Gastrocnemius medialis (tissue), 4 donors: ENCODE data around the gene DOCK3. TPM values are rescaled to one million over a fixed set of nuclear protein-coding genes. Genes with fewer than 3 reads are reported as not detected.

Experiments used
- ATAC-seq, 2 donors: fragments of 150-250 bp; one replicate each; pipeline ENCODE4 v1.9.1; 2016
- DNase-seq, 2 donors: peaks; one replicate each; pipeline ENCODE4 v3.0.0-alpha.2; 2019
- H3K27ac ChIP-seq, 4 donors: fragments of 200-600 bp; sonication (generic); 1 replicate in 1 of 4; 2 replicates in 3 of 4; pipeline ENCODE4 v1.5.1; 2016 to 2018; ENCODE audit warnings: mild to moderate bottlenecking in 2 of 4, moderate library complexity in 1 of 4
- H3K27me3 ChIP-seq, 3 donors: fragments of 200-600 bp; sonication (generic) in 2 of 3; 1 replicate in 1 of 3; 2 replicates in 2 of 3; pipeline versions ENCODE4 v1.5.1 to v1.6.0; 2016 to 2019; ENCODE audit warnings: mild to moderate bottlenecking in 1 of 3, moderate library complexity in 1 of 3
- H3K36me3 ChIP-seq, 2 donors: fragments of 200-600 bp; sonication (generic) in 1 of 2; one replicate each; pipeline ENCODE4 v1.5.1; 2017 to 2018
- H3K4me1 ChIP-seq, 2 donors: fragments of 200-600 bp; sonication (generic) in 1 of 2; one replicate each; pipeline ENCODE4 v1.5.1; 2016 to 2017; ENCODE audit warnings: mild to moderate bottlenecking in 2 of 2
- H3K4me3 ChIP-seq, 4 donors: fragments of 200-600 bp; sonication (generic) in 3 of 4; 1 replicate in 1 of 4; 2 replicates in 3 of 4; pipeline ENCODE4 v1.5.1; 2016 to 2019; ENCODE audit warnings: mild to moderate bottlenecking in 2 of 4
- H3K9me3 ChIP-seq, 3 donors: fragments of 200-600 bp; sonication (generic) in 2 of 3; 1 replicate in 1 of 3; 2 replicates in 2 of 3; pipeline ENCODE4 v1.5.1; 2016 to 2019
- POLR2A ChIP-seq, 2 donors: fragments of 450-650 bp; IDR thresholded peaks; one replicate each; pipeline ENCODE4 v1.6.1; 2017; ENCODE audit warnings: antibody characterized with exemption in 2 of 2, mild to moderate bottlenecking in 2 of 2, moderate library complexity in 2 of 2
- in situ Hi-C, 4 donors: fragments of 200-750 bp; cut with MboI; loops; one replicate each; pipeline versions ENCODE4 v1.15.0 to v1.8.0; 2017; ENCODE audit warnings: low sequenced_read_pairs in 4 of 4
- intact Hi-C: fragments of 100-400 bp; cut with DNase I; formaldehyde crosslinking; loops from one replicate; pipeline ENCODE4 v1.15.1; 2023; ENCODE audit warnings: low total_unique reads
- total RNA-seq, 4 donors: library from RNA; depleted of rRNA; stranded (reverse); fragments of >200 nt; gene quantifications; one replicate each; pipeline versions ENCODE4 v1.1.0 to v1.2.3, GENCODE V29; 2016
- TF ChIP-seq, protein P1 (sequence below), 5 experiments: fragments of 450-650 bp in 3 of 5; fragments of 200-600 bp in 2 of 5; sonication (generic) in 2 of 5; IDR thresholded peaks in 4 of 5; conservative IDR thresholded peaks in 1 of 5; 1 replicate in 4 of 5; 2 replicates in 1 of 5; pipeline ENCODE4 v1.5.1; 2016 to 2019; ENCODE audit warnings: antibody characterized with exemption in 5 of 5, mild to moderate bottlenecking in 3 of 5, moderate library complexity in 3 of 5

DOCK3 gene
- total RNA-seq, 4 donors from 2014 or later: 0.61 to 3.1 (median 0.73) TPM

DNA sequence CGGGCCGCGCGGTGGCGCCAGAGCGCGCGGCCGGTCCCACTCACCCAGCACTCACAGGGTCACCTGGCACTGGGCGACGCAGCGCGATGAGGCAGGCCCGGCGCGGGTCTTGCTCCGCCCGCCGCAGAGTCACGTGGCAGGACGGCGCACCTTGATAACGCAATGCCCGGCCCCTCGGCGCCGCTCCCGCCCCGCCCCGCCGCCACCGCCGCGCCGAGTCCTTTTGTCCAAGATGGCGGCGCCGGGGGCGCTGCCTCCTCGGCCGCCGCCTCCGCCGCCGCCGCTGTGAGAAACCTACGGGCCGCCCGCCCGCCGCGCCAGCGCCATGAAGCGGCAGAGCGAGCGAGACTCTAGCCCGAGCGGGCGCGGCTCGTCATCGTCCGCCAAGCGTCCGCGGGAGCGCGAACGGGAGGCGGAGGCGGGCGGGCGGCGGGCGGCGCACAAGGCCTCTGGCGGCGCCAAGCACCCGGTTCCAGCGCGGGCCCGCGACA is 716.4 kb downstream of the DOCK3 start, which contains the start of gene RBM15B:
Gene RBM15B, plus strand, starts transcription at position 211 of the 491 bp plus-strand sequence. Its CDS starts 115 bp downstream, at position 326.
- H3K4me1 ChIP-seq: peaks cover 50 to 60% of the 10 kb centered on the region in 2 donors
- peak; percentile 95 to 97 for DNase-seq

DNA sequence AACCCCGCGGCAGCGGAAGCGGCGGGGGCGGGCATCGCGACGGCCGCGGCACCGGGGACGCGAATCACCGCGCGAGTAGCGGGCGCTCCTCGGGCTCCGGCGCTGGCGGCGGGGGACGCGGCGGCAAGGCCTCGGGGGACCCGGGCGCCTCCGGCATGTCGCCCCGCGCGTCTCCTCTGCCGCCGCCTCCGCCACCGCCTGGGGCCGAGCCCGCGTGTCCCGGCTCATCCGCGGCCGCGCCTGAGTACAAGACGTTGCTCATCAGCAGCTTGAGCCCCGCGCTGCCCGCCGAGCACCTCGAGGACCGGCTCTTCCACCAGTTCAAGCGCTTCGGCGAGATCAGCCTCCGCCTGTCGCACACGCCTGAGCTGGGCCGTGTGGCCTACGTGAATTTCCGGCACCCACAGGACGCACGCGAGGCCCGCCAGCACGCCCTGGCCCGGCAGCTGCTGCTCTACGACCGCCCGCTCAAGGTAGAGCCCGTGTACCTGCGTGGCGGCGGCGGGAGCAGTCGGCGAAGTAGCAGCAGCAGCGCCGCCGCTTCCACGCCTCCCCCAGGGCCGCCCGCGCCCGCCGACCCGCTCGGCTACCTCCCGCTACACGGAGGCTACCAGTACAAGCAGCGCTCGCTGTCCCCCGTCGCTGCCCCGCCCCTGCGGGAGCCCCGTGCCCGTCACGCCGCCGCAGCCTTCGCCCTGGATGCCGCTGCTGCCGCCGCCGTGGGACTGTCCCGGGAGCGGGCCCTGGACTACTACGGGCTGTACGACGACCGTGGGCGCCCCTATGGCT is 717.0 kb downstream of the DOCK3 start:
- in situ Hi-C loops (loop anchor here in 3 of 4 donors (5.0 to 25.0 kb wide), 4 partner anchors 106 to 779 kb away; partner anchors contain the start of genes CISH (in 1 of the 3), MAPKAPK3 (in 1 of the 3) and TEX264 (in 1 of the 3)), intact Hi-C loops (loop anchor here (1.0 to 10.0 kb wide), 2 partner anchors 108 to 1037 kb away; partner anchors contain the start of genes CYB561D2, NPRL2 and TMEM115)
- H3K4me1 ChIP-seq: peaks cover 48 to 60% of the 10 kb centered on the region in 2 donors
- TF ChIP-seq, protein P1, sequence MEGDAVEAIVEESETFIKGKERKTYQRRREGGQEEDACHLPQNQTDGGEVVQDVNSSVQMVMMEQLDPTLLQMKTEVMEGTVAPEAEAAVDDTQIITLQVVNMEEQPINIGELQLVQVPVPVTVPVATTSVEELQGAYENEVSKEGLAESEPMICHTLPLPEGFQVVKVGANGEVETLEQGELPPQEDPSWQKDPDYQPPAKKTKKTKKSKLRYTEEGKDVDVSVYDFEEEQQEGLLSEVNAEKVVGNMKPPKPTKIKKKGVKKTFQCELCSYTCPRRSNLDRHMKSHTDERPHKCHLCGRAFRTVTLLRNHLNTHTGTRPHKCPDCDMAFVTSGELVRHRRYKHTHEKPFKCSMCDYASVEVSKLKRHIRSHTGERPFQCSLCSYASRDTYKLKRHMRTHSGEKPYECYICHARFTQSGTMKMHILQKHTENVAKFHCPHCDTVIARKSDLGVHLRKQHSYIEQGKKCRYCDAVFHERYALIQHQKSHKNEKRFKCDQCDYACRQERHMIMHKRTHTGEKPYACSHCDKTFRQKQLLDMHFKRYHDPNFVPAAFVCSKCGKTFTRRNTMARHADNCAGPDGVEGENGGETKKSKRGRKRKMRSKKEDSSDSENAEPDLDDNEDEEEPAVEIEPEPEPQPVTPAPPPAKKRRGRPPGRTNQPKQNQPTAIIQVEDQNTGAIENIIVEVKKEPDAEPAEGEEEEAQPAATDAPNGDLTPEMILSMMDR (IDR thresholded peaks at IDR 0.05 in 4 of 5, conservative IDR thresholded peaks at IDR 0.05 in 1 of 5): no peak
- no peak for TF ChIP-seq POLR2A (IDR thresholded peaks at IDR 0.05)
- peak overlapping the region; percentile 68 to 82 (median 76) for H3K4me3 ChIP-seq
- DNase-seq (no peak), ATAC-seq (peak; percentile 13 to 16)
- no peaks in the 10 kb centered on the region for H3K9me3 ChIP-seq
- peak overlapping the region; percentile 77 to 94 (median 90) for H3K27ac ChIP-seq
- no peaks in the 10 kb centered on the region for H3K27me3 ChIP-seq
- H3K36me3 ChIP-seq: peaks cover 0 to 67% of the 10 kb centered on the region in 2 donors

More for the DNA sequence above, 716.4 kb downstream of the DOCK3 start, which contains the start of gene RBM15B:
- intact Hi-C loops (loop anchor here (1.0 to 10.0 kb wide), 2 partner anchors 108 to 1036 kb away; partner anchors contain the start of genes CYB561D2, NPRL2 and TMEM115), in situ Hi-C loops (loop anchor here in 3 of 4 donors (5.0 to 25.0 kb wide), 4 partner anchors 106 to 779 kb away; partner anchors contain the start of genes CISH (in 1 of the 3), MAPKAPK3 (in 1 of the 3) and TEX264 (in 1 of the 3))
- H3K36me3 ChIP-seq: peaks cover 0 to 60% of the 10 kb centered on the region in 2 donors
- peak; percentile 81 to 87 for ATAC-seq
- H3K27me3 ChIP-seq: no peaks in the 10 kb centered on the region
- peak within 1 kb of the TSS; percentile 77 to 94 (median 90) for H3K27ac ChIP-seq
- TF ChIP-seq POLR2A (IDR thresholded peaks at IDR 0.05): peak; percentile 79 to 85
- TF ChIP-seq, protein P1 (IDR thresholded peaks at IDR 0.05 in 4 of 5, conservative IDR thresholded peaks at IDR 0.05 in 1 of 5): peak in 4 of 5 experiments; percentile 85 to 90 (median 88)
- peak within 1 kb of the TSS; percentile 68 to 82 (median 76) for H3K4me3 ChIP-seq
- no peaks in the 10 kb centered on the region for H3K9me3 ChIP-seq

DNA sequence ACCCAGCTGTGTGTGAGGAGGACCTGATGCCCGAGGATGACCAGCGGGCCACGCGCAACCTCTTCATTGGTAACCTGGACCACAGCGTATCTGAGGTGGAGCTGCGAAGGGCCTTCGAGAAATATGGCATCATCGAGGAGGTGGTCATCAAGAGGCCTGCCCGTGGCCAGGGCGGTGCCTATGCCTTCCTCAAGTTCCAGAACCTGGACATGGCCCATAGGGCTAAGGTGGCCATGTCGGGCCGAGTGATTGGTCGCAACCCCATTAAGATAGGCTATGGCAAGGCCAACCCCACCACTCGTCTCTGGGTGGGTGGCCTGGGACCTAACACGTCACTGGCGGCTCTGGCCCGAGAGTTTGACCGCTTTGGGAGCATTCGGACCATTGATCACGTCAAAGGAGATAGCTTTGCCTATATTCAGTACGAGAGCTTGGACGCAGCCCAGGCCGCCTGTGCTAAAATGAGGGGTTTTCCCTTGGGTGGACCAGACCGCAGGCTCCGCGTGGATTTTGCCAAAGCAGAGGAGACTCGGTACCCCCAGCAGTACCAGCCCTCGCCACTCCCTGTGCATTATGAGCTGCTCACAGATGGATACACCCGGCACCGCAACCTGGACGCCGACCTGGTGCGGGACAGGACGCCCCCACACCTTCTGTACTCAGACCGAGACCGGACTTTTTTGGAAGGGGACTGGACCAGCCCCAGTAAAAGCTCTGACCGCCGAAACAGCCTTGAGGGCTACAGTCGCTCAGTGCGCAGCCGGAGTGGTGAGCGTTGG is 717.8 kb downstream of the DOCK3 start:
- intact Hi-C loops (loop anchor here (10.0 kb wide), 1 partner anchor 1038 kb away; the partner anchor contains the start of genes CYB561D2, NPRL2 and TMEM115), in situ Hi-C loops (loop anchor here in 3 of 4 donors (5.0 to 25.0 kb wide), 4 partner anchors 105 to 780 kb away; partner anchors contain the start of genes CISH (in 1 of the 3), MAPKAPK3 (in 1 of the 3) and TEX264 (in 1 of the 3))
- Histone ChIP-seq H3K27me3 (no peaks in the 10 kb centered on the region), H3K9me3 (no peaks in the 10 kb centered on the region), H3K4me3 (peak overlapping the region; percentile 68 to 82 (median 76)), H3K36me3 (peaks cover 0 to 70% of the 10 kb centered on the region in 2 donors), H3K27ac (peak overlapping the region; percentile 77 to 94 (median 90)), H3K4me1 (peaks cover 42 to 61% of the 10 kb centered on the region in 2 donors)
- TF ChIP-seq POLR2A (IDR thresholded peaks at IDR 0.05): no peak
- TF ChIP-seq, protein P1 (IDR thresholded peaks at IDR 0.05 in 4 of 5, conservative IDR thresholded peaks at IDR 0.05 in 1 of 5): no peak
- DNase-seq: no peak
- ATAC-seq: no peak

DNA sequence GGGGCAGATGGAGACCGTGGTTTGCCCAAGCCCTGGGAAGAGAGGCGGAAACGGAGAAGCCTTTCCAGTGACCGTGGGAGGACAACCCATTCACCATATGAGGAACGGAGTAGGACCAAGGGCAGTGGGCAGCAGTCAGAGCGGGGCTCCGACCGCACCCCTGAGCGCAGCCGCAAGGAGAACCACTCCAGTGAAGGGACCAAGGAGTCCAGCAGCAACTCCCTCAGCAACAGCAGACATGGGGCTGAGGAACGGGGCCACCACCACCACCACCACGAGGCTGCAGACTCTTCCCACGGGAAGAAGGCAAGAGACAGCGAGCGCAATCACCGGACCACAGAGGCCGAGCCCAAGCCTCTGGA is 718.4 kb downstream of the DOCK3 start:
- ATAC-seq: no peak
- peaks cover 39 to 61% of the 10 kb centered on the region in 2 donors for H3K4me1 ChIP-seq
- no peak overlapping the region for H3K4me3 ChIP-seq

More for the DNA sequence above, 718.4 kb downstream of the DOCK3 start:
- H3K36me3 ChIP-seq: peaks cover 0 to 67% of the 10 kb centered on the region in 2 donors
- no peaks in the 10 kb centered on the region for H3K27me3 ChIP-seq
- TF ChIP-seq, protein P1 (IDR thresholded peaks at IDR 0.05 in 4 of 5, conservative IDR thresholded peaks at IDR 0.05 in 1 of 5): no peak
- no peak for TF ChIP-seq POLR2A (IDR thresholded peaks at IDR 0.05)
- H3K27ac ChIP-seq: peak overlapping the region in 3 of 4 donors; percentile 18 to 93 (median 87)
- in situ Hi-C loops: loop anchor here in 3 of 4 donors (5.0 to 25.0 kb wide), 4 partner anchors 104 to 781 kb away; partner anchors contain the start of genes CISH (in 1 of the 3), MAPKAPK3 (in 1 of the 3) and TEX264 (in 1 of the 3)
- no peaks in the 10 kb centered on the region for H3K9me3 ChIP-seq
- DNase-seq: no peak
- intact Hi-C loops: loop anchor here (10.0 kb wide), 1 partner anchor 1038 kb away; the partner anchor contains the start of genes CYB561D2, NPRL2 and TMEM115
